Gastroesophageal sphincter (tissue), 3 donors: ENCODE data around the gene KIDINS220.

Experiments used
- EP300 ChIP-seq: sonication (generic); formaldehyde crosslinking; IDR thresholded peaks from one replicate; pipeline ENCODE4 v1.6.1; 2017; ENCODE audit warnings: antibody characterized with exemption, mild to moderate bottlenecking
- POLR2A ChIP-seq, 2 donors: fragments of 450-650 bp; IDR thresholded peaks; one replicate each; pipeline ENCODE4 v1.6.1; 2017; ENCODE audit warnings: antibody characterized with exemption in 2 of 2, mild to moderate bottlenecking in 2 of 2, moderate library complexity in 1 of 2
- POLR2AphosphoS5 ChIP-seq: sonication (generic); formaldehyde crosslinking; IDR thresholded peaks from one replicate; pipeline ENCODE4 v1.6.1; 2017; ENCODE audit warnings: antibody characterized with exemption
- TF ChIP-seq, protein P1 (sequence below), 4 experiments: fragments of 200-600 bp in 2 of 4; fragments of 450-650 bp in 2 of 4; sonication (generic) in 1 of 4; IDR thresholded peaks; one replicate each; pipeline ENCODE4 v1.5.1; 2017 to 2019; ENCODE audit warnings: antibody characterized with exemption in 4 of 4, mild to moderate bottlenecking in 2 of 4, moderate library complexity in 2 of 4

GRCh38 chr2:8797682-8798081 is 39.7 kb downstream of the KIDINS220 start:
- TF ChIP-seq, protein P1, sequence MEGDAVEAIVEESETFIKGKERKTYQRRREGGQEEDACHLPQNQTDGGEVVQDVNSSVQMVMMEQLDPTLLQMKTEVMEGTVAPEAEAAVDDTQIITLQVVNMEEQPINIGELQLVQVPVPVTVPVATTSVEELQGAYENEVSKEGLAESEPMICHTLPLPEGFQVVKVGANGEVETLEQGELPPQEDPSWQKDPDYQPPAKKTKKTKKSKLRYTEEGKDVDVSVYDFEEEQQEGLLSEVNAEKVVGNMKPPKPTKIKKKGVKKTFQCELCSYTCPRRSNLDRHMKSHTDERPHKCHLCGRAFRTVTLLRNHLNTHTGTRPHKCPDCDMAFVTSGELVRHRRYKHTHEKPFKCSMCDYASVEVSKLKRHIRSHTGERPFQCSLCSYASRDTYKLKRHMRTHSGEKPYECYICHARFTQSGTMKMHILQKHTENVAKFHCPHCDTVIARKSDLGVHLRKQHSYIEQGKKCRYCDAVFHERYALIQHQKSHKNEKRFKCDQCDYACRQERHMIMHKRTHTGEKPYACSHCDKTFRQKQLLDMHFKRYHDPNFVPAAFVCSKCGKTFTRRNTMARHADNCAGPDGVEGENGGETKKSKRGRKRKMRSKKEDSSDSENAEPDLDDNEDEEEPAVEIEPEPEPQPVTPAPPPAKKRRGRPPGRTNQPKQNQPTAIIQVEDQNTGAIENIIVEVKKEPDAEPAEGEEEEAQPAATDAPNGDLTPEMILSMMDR (IDR thresholded peaks at IDR 0.05): no peak
- TF ChIP-seq POLR2A (IDR thresholded peaks at IDR 0.05) (no peak), POLR2AphosphoS5 (no peak), EP300 (no peak)
